ENCODE data around the gene ELL2.

Gene ELL2

DNA sequence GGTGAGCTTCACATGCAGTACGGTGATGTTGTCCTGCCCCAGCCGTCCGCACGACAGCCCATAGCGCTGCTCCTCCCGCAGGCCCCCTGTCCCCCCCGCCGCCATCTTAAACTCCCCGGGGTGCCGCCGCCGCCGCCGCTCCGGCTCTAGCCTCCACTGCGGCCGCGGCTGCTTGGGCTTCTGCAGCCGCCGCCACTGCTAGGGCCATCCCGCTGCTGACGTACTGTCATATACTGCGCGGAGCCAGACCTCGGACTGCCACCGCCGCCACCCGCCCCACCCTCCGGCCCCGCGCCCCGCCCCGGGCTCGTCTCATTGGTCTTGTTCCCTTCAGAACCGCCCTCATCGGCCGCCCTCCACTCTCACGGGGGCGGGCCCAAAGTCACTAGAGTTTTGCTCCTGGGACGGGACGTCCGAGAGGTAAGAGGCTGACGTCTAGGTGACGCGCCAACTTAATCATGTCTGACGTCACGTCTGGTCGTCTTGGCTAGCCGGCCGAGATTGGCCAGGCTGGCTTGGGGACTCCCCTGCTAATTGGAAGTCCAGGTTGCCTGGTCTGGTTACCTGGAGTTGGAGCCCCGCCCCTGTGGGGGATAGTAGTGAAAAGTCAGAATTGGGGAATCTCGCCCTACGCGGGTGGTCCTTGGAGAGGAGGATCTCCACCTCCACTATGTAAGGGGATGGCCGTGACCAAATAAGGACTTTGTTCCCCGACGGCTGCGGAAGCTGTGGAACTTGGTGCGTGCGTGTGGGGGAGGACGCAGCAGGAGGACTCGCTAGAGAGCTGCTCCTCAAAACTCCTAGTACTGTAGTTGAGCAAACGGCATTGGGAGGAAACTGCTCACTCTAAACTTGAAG, at the start of gene ELL2:
TSS of gene ELL2 (minus strand) at position 235 of the 858 bp plus-strand sequence. CDS start at position 105, 130 bp downstream.
- TF ChIP-seq, protein P1, sequence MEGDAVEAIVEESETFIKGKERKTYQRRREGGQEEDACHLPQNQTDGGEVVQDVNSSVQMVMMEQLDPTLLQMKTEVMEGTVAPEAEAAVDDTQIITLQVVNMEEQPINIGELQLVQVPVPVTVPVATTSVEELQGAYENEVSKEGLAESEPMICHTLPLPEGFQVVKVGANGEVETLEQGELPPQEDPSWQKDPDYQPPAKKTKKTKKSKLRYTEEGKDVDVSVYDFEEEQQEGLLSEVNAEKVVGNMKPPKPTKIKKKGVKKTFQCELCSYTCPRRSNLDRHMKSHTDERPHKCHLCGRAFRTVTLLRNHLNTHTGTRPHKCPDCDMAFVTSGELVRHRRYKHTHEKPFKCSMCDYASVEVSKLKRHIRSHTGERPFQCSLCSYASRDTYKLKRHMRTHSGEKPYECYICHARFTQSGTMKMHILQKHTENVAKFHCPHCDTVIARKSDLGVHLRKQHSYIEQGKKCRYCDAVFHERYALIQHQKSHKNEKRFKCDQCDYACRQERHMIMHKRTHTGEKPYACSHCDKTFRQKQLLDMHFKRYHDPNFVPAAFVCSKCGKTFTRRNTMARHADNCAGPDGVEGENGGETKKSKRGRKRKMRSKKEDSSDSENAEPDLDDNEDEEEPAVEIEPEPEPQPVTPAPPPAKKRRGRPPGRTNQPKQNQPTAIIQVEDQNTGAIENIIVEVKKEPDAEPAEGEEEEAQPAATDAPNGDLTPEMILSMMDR (IDR thresholded peaks at IDR 0.05; ENCODE audit: control insufficient read depth, insufficient read depth, low read depth, low read length, missing control alignments) = no peak
- H3K4me3 ChIP-seq (ENCODE audit: control insufficient read depth, low read depth, low read length) = peak within 1 kb of the TSS; percentile 95

DNA sequence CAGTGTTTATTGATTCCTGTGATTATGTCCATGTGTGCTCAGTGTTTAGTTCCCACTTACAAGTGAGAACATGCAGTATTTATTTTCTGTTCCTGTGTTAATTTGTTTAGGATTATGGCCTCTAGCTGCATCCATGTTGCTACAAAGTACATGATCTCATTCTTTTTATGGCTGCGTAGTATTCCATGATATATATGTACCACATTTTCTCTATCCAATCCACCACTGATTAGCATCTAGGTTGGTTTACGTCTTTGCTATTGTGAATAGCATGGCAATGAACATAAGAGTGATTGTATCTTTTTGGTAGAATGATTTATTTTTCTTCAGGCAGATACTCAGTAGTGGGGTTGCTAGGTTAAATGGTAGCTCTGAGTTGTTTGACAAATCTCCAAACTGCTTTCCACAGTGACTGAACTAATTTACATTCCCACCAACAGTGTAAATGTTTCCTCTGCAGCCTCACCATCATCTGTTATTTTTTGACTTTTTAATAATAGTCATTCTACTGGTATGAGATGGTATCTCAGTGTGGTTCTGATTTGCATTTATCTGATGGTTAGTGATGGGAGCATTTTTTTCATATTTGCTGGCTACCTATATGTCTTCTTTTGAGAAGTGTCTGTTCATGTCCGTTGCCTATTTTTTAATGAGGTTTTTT, 47.5 kb upstream of the ELL2 start:
- no peak for DNase-seq (ENCODE audit: low read depth)

More for the DNA sequence above, at the start of gene ELL2:
- peak; percentile 87 for DNase-seq (ENCODE audit: low read depth)

DNA sequence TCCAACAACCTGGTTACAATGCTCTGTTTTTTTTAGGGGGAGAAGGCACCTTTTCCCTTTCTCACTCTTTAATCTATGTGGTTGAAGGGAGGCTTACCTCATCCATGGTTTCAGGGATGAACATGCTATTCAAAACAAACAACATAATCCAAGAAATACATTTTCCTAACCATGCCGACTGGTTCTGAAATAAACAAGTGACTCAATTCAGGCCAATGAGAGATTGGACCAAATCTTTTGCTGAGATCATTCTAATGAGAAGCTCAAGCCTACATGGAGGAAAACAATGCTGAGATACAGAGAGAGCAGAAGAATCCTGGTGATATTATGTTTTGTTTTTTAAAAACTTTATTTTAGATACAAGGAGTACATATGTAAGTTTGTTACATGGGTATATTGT, 46.8 kb upstream of the ELL2 start:
- no peak overlapping the region for H3K4me3 ChIP-seq (ENCODE audit: control insufficient read depth, low read depth, low read length)
- no peak for DNase-seq (ENCODE audit: low read depth)
- TF ChIP-seq, protein P1 (IDR thresholded peaks at IDR 0.05; ENCODE audit: control insufficient read depth, insufficient read depth, low read depth, low read length, missing control alignments) = no peak

More for the DNA sequence above, 47.5 kb upstream of the ELL2 start:
- TF ChIP-seq, protein P1 (IDR thresholded peaks at IDR 0.05; ENCODE audit: control insufficient read depth, insufficient read depth, low read depth, low read length, missing control alignments) = no peak
- no peak overlapping the region for H3K4me3 ChIP-seq (ENCODE audit: control insufficient read depth, low read depth, low read length)

DNA sequence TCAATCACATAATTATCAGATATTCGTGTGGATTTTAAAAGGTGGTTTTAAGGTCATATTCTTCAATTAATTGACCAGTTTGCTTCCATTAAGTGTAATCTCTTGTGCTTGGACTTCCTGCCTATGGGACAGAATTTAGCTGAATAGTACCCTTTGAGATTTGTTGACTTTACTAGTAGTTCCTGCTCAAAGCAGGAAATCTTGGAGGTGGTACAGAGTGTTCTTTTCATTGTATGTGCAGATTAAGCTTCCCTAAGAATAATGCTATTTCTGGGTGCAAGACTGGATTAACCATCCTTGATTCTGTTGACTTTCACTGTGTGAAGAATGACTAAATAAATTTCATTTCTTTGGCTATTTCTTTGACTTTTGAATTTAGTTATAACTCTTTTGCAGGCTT, 45.4 kb upstream of the ELL2 start:
- TF ChIP-seq, protein P1 (IDR thresholded peaks at IDR 0.05; ENCODE audit: control insufficient read depth, insufficient read depth, low read depth, low read length, missing control alignments) = no peak
- no peak overlapping the region for H3K4me3 ChIP-seq (ENCODE audit: control insufficient read depth, low read depth, low read length)
- DNase-seq (ENCODE audit: low read depth) = no peak

DNA sequence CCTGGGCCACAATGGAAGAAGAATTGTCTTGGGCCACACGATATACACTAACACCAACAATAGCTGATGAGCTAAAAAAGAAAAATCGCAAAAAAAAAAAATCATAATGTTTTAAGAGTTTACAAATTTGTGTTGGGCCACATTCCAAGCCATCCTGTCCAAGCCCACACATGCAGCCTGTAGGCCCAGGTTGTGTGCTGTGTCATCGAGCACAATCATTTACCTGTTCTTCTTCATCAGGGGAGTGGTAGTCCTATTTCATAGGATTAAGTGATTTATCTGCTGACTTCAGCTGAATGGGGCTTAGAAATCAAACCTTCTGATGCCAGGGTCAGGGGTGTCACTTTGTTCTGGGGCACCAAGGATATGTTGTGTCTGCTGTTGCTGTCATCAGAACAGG, 44.6 kb upstream of the ELL2 start:
- DNase-seq (ENCODE audit: low read depth) = no peak
- H3K4me3 ChIP-seq (ENCODE audit: control insufficient read depth, low read depth, low read length) = no peak overlapping the region

DNA sequence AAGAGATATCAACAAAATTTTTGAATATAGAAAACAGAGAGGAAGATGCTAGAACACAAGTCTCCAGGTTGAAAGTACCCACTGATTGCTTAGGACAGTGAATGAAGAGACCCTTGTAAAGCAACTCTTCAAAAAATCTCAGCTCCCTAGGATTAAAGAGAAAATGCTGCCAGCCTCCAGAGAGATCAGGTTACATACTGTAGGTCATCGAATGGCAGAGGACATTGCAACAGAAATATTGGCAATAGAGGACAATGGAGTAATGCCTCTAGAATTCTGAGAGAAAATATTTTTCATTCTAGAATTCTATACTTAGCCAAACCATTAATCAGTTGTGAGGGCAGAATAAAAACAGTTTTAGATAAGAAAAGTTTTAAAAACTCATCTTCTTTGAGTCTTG, 43.1 kb upstream of the ELL2 start:
- no peak for DNase-seq (ENCODE audit: low read depth)
- TF ChIP-seq, protein P1 (IDR thresholded peaks at IDR 0.05; ENCODE audit: control insufficient read depth, insufficient read depth, low read depth, low read length, missing control alignments) = no peak
- H3K4me3 ChIP-seq (ENCODE audit: control insufficient read depth, low read depth, low read length) = no peak overlapping the region

More for the DNA sequence above, 44.6 kb upstream of the ELL2 start:
- TF ChIP-seq, protein P1 (IDR thresholded peaks at IDR 0.05; ENCODE audit: control insufficient read depth, insufficient read depth, low read depth, low read length, missing control alignments) = no peak

Data from AG09309 (cell line).